SK-N-SH treated with all-trans-retinoic acid at 6 μM for 48 hours (cell line): ENCODE measurements around the gene ANKS3.

Experiments used
- BACH2 ChIP-seq: fragments of 250-450 bp; sonication (Bioruptor Pico); IDR thresholded peaks from 2 replicates; pipeline ENCODE4 v1.9.0; 2021; ENCODE audit warnings: mild to moderate bottlenecking, borderline replicate concordance
- GLIS3 ChIP-seq: fragments of 250-450 bp; sonication (Bioruptor Pico); IDR thresholded peaks from 2 replicates; pipeline ENCODE4 v1.5.0; 2020; ENCODE audit warnings: mild to moderate bottlenecking, moderate library complexity
- ISL1 ChIP-seq: fragments of 250-450 bp; sonication (Bioruptor Pico); IDR thresholded peaks from 2 replicates; pipeline ENCODE4 v2.1.2; 2022; ENCODE audit warnings: mild to moderate bottlenecking, moderate library complexity
- PATZ1 ChIP-seq: fragments of 250-450 bp; sonication (Bioruptor Pico); IDR thresholded peaks from 2 replicates; pipeline ENCODE4 v1.8.0; 2020; ENCODE audit warnings: mild to moderate bottlenecking, moderate library complexity, borderline replicate concordance
- PPARA ChIP-seq: fragments of 250-450 bp; sonication (Bioruptor Pico); IDR thresholded peaks from 2 replicates; pipeline ENCODE4 v1.5.0; 2020; ENCODE audit warnings: mild to moderate bottlenecking, borderline replicate concordance
- ZFP3 ChIP-seq: fragments of 250-450 bp; sonication (Bioruptor Pico); IDR thresholded peaks from 2 replicates; pipeline ENCODE4 v1.5.0; 2020; ENCODE audit warnings: mild to moderate bottlenecking, moderate library complexity
- ZFP30 ChIP-seq: fragments of 450-650 bp; formaldehyde crosslinking; IDR thresholded peaks from 2 replicates; pipeline ENCODE4 v1.5.0; 2022; ENCODE audit warnings: mild to moderate bottlenecking, moderate library complexity
- ZNF565 ChIP-seq: fragments of 450-650 bp; formaldehyde crosslinking; conservative IDR thresholded peaks from 2 replicates; pipeline ENCODE4 v1.5.0; 2020; ENCODE audit warnings: low read depth, mild to moderate bottlenecking, moderate library complexity

- TF ChIP-seq GLIS3 (no peak), ZFP30 (no peak), PATZ1 (CRISPR knock-in tag) (no peak), PPARA (CRISPR knock-in tag) (no peak), ISL1 (CRISPR knock-in tag) (no peak), ZNF565 (CRISPR knock-in tag) (no peak), ZFP3 (CRISPR knock-in tag) (no peak), BACH2 (CRISPR knock-in tag) (no peak)
Observed at GRCh38 chr16:4762205-4762604, 28.1 kb upstream of the ANKS3 start.
